Measurements from ENCODE around the gene TBX2. TPM values are rescaled to one million over a fixed set of nuclear protein-coding genes. Genes with fewer than 3 reads are reported as not detected.
A peak's percentile ranks its signal among the peaks of the same experiment; 100 is the strongest.

The TBX2 gene
- total and polyA plus RNA-seq, 2 experiments from 2014 or later, result 19.6 to 27.5 TPM

DNA sequence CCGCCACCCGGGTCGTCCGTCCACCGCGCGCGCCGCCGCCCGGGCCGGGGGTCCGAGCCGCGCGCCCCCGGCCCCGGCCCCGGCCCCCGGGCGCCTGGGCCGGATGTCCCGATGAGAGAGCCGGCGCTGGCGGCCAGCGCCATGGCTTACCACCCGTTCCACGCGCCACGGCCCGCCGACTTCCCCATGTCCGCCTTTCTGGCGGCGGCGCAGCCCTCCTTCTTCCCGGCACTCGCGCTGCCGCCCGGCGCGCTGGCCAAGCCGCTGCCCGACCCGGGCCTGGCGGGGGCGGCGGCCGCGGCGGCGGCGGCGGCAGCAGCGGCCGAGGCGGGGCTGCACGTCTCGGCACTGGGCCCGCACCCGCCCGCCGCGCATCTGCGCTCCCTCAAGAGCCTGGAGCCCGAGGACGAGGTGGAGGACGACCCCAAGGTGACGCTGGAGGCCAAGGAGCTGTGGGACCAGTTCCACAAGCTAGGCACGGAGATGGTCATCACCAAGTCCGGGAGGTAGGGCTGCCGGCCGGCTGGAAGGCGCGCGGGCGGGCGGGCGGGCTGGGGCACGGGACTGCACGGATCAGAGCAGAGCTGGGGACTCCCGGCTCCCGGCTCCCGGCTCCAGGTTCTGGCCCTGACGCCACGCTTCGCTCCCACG, 548 bp downstream of the TBX2 start:
- Histone ChIP-seq H3K36me3 (replicated peaks; ENCODE audit: insufficient read depth, low read depth) (no peaks in the 10 kb centered on the region), H4K20me1 (ENCODE audit: insufficient read depth, poor library complexity, severe bottlenecking) (peaks cover 24% of the 10 kb centered on the region), H3K4me1 (ENCODE audit: insufficient read depth) (no peaks in the 10 kb centered on the region), H3K9me3 (ENCODE audit: low read depth) (no peaks in the 10 kb centered on the region), H3K27me3 (peaks cover 86% of the 10 kb centered on the region), H3K9me2 (replicated peaks; ENCODE audit: insufficient read depth) (no peaks in the 10 kb centered on the region), H3K79me2 (peaks cover 89% of the 10 kb centered on the region), H2AFZ (no peak overlapping the region), H3K4me3 (peak overlapping the region; percentile 65), H3K27ac (peak overlapping the region; percentile 99), H3K4me2 (peak overlapping the region; percentile 99)
- TF ChIP-seq EZH2 (IDR thresholded peaks at IDR 0.05; ENCODE audit: borderline replicate concordance) (no peak), EZH2phosphoT487 (IDR thresholded peaks at IDR 0.05; ENCODE audit: low read depth, severe bottlenecking, unreplicated experiment) (no peak)
- peak; percentile 42 for DNase-seq (ENCODE audit: low spot score)
- under 1% methylated on average over 66 of the region's 90 CpGs for WGBS (ENCODE audit: low lambda C conversion rate, missing lambda C conversion rate)

DNA sequence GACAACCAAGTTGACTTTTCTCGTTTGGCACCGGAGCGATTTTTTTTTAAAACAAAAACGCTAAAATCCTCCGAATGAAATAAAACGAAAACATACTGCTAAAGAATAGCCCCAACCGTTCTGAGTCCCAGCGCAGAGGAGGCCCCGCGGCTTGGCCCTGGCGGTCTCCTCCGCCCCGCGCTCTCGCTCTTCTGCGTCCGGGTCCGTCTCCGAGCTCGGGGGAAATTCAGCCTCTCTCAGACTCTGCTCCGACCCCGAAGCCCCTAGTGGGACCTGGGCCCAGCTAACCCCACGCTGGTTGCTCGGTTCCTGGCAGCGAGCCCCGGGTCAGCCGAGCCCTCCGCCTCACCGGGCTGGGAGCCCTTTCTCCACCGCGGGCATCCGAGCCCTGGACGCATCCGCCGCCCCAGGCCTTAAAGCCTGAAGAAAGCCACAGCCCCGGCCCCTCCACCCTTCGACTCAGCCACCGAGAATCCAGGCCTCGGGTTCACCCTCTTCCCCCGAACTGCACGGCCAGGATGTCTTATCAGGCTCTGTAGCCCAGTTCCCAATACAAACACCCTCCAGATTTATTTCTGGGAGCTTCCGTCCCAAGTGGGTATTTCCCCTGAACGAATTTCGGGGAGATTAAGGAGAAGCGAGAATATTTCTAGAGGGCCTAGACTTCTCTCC, 1.2 kb downstream of the TBX2 start:
- DNase-seq (ENCODE audit: low spot score), result no peak
- Histone ChIP-seq H3K79me2 (peaks cover 89% of the 10 kb centered on the region), H3K4me1 (ENCODE audit: insufficient read depth) (no peaks in the 10 kb centered on the region), H3K9me2 (replicated peaks; ENCODE audit: insufficient read depth) (no peaks in the 10 kb centered on the region), H3K27me3 (peaks cover 86% of the 10 kb centered on the region), H2AFZ (no peak overlapping the region), H3K4me2 (peak overlapping the region; percentile 99), H3K27ac (peak overlapping the region; percentile 99), H4K20me1 (ENCODE audit: insufficient read depth, poor library complexity, severe bottlenecking) (peaks cover 24% of the 10 kb centered on the region), H3K9me3 (ENCODE audit: low read depth) (no peaks in the 10 kb centered on the region), H3K4me3 (peak overlapping the region; percentile 65), H3K36me3 (replicated peaks; ENCODE audit: insufficient read depth, low read depth) (no peaks in the 10 kb centered on the region)
- TF ChIP-seq, protein P1, sequence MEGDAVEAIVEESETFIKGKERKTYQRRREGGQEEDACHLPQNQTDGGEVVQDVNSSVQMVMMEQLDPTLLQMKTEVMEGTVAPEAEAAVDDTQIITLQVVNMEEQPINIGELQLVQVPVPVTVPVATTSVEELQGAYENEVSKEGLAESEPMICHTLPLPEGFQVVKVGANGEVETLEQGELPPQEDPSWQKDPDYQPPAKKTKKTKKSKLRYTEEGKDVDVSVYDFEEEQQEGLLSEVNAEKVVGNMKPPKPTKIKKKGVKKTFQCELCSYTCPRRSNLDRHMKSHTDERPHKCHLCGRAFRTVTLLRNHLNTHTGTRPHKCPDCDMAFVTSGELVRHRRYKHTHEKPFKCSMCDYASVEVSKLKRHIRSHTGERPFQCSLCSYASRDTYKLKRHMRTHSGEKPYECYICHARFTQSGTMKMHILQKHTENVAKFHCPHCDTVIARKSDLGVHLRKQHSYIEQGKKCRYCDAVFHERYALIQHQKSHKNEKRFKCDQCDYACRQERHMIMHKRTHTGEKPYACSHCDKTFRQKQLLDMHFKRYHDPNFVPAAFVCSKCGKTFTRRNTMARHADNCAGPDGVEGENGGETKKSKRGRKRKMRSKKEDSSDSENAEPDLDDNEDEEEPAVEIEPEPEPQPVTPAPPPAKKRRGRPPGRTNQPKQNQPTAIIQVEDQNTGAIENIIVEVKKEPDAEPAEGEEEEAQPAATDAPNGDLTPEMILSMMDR (IDR thresholded peaks at IDR 0.05; ENCODE audit: poor library complexity), result no peak
- peak; percentile 93 for TF ChIP-seq EZH2 (IDR thresholded peaks at IDR 0.05; ENCODE audit: borderline replicate concordance)
- 5% methylated on average over 40 of the region's 45 CpGs for WGBS (ENCODE audit: low lambda C conversion rate, missing lambda C conversion rate)

DNA sequence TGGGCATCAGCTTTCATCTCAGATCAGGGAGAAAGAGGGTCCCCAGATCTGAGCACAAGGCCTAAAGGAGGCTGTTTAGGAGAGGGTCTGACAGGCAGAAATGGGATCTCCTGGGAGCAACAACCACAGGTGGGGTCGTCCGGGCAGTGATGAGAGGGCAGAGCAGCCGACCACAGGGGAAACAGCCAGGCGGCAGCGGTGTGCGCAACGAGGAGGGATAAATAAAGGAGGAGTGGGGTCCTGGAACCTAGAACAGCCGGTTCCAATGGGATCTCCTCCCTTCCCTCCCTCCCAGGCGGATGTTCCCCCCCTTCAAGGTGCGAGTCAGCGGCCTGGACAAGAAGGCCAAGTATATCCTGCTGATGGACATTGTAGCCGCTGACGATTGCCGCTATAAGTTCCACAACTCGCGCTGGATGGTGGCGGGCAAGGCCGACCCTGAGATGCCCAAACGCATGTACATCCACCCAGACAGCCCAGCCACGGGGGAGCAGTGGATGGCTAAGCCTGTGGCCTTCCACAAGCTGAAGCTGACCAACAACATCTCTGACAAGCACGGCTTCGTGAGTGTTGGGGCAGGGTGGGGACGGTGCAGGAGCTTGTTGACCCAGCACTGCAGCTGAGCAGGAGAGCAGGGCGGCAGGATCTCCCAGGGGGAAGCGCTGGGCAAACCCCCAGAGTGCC, 1.9 kb downstream of the TBX2 start:
- Histone ChIP-seq H3K79me2 (peaks cover 89% of the 10 kb centered on the region), H4K20me1 (ENCODE audit: insufficient read depth, poor library complexity, severe bottlenecking) (peaks cover 24% of the 10 kb centered on the region), H3K9me2 (replicated peaks; ENCODE audit: insufficient read depth) (no peaks in the 10 kb centered on the region), H2AFZ (no peak overlapping the region), H3K27me3 (peaks cover 85% of the 10 kb centered on the region), H3K4me1 (ENCODE audit: insufficient read depth) (no peaks in the 10 kb centered on the region), H3K36me3 (replicated peaks; ENCODE audit: insufficient read depth, low read depth) (no peaks in the 10 kb centered on the region), H3K27ac (peak overlapping the region; percentile 99), H3K4me3 (peak overlapping the region; percentile 65), H3K9me3 (ENCODE audit: low read depth) (no peaks in the 10 kb centered on the region), H3K4me2 (peak overlapping the region; percentile 99)
- TF ChIP-seq, protein P1 (IDR thresholded peaks at IDR 0.05; ENCODE audit: poor library complexity), result no peak
- TF ChIP-seq EZH2 (IDR thresholded peaks at IDR 0.05; ENCODE audit: borderline replicate concordance) (peak; percentile 75), EZH2phosphoT487 (IDR thresholded peaks at IDR 0.05; ENCODE audit: low read depth, severe bottlenecking, unreplicated experiment) (no peak)
- no peak for DNase-seq (ENCODE audit: low spot score)
- WGBS (ENCODE audit: low lambda C conversion rate, missing lambda C conversion rate), result 16% methylated on average over 24 of the region's 25 CpGs
